Measurements from ENCODE around the gene MAST4.

- TF ChIP-seq EP300 (IDR thresholded peaks at IDR 0.05) (no peak), CTCF (IDR thresholded peaks at IDR 0.05) (no peak)
Observed at GRCh38 chr5:66891184-66891925, 295.2 kb downstream of the MAST4 start.

Measured in gastroesophageal sphincter (tissue), 3 donors.